Adrenal gland (tissue), 12 donors: Measurements from ENCODE around the gene SLC11A1. TPM values are rescaled to one million over a fixed set of nuclear protein-coding genes. Genes with fewer than 3 reads are reported as not detected.
A peak's percentile ranks its signal among the peaks of the same experiment; 100 is the strongest.

Experiments used
- DNase-seq, 7 donors: peaks; one replicate each; pipeline ENCODE4 v3.0.0-alpha.2; 2019 to 2020
- H3K27ac ChIP-seq, 5 donors: fragments of 200-600 bp; sonication (generic) in 4 of 5; 1 replicate in 3 of 5; 2 replicates in 2 of 5; pipeline versions ENCODE4 v1.5.1 to v1.8.0; 2016 to 2020; ENCODE audit warnings: mild to moderate bottlenecking in 1 of 5
- H3K27me3 ChIP-seq: fragments of 200-600 bp; 2 replicates; pipeline ENCODE4 v1.8.0; 2021
- H3K36me3 ChIP-seq, 2 donors: fragments of 200-600 bp; replicated peaks in 1 of 2; 1 replicate in 1 of 2; 2 replicates in 1 of 2; pipeline versions ENCODE4 v1.5.1 to v1.8.0; 2018 to 2022
- H3K4me1 ChIP-seq, 2 donors: fragments of 200-600 bp; replicated peaks in 1 of 2; 1 replicate in 1 of 2; 2 replicates in 1 of 2; pipeline versions ENCODE4 v1.5.1 to v1.8.0; 2018 to 2021
- H3K4me3 ChIP-seq, 4 donors: fragments of 200-600 bp; sonication (generic) in 3 of 4; one replicate each; pipeline ENCODE4 v1.5.1; 2016 to 2018
- H3K9me3 ChIP-seq, 3 donors: fragments of 200-600 bp; sonication (generic) in 1 of 3; replicated peaks in 1 of 3; 1 replicate in 2 of 3; 2 replicates in 1 of 3; pipeline versions ENCODE4 v1.5.1 to v1.8.0; 2016 to 2021
- CTCF ChIP-seq, 6 experiments: fragments of 450-650 bp in 4 of 6; fragments of 200-600 bp in 2 of 6; sonication (generic) in 1 of 6; IDR thresholded peaks; 1 replicate in 5 of 6; 2 replicates in 1 of 6; pipeline versions ENCODE4 v1.5.1 to v1.8.0; 2016 to 2021; ENCODE audit warnings: antibody characterized with exemption in 6 of 6, mild to moderate bottlenecking in 2 of 6, moderate library complexity in 1 of 6
- POLR2A ChIP-seq, 2 donors: fragments of 450-650 bp; IDR thresholded peaks; one replicate each; pipeline ENCODE4 v1.6.1; 2017; ENCODE audit warnings: antibody characterized with exemption in 2 of 2, mild to moderate bottlenecking in 2 of 2, moderate library complexity in 1 of 2
- WGBS, 4 donors: extraction: QIAGEN DNeasy Blood & Tissue Kit in 2 of 4; methylation state at CpG; one replicate each; pipeline versions ENCODE4 v1.1.5 to v1.1.7; 2013 to 2017; 5-methylcytosine and 5-hydroxymethylcytosine counted together
- intact Hi-C, 2 donors: fragments of 100-400 bp; cut with DNase I; formaldehyde crosslinking; loops; one replicate each; pipeline versions ENCODE4 v1.14.1 to v1.15.0; 2022 to 2023
- microRNA counts, 2 donors: library from miRNA; unstranded; fragments of <30 nt; microRNA quantifications; one replicate each; lab custom pipeline; 2016
- microRNA-seq, 3 donors: library from miRNA; unstranded; fragments of <30 nt; microRNA quantifications; one replicate each; pipeline ENCODE4, GENCODE V29; 2017 to 2020
- polyA plus RNA-seq, 3 donors: library from polyadenylated mRNA; stranded (reverse); fragments of 200-250 nt in 2 of 3; fragments of 350-450 nt in 1 of 3; fragmentation: Illumina TruSeq in 1 of 3; extraction: RNeasy Lipid Tissue Mini Kit (QIAGEN cat#74804) in 1 of 3; gene quantifications; one replicate each; pipeline ENCODE4 v1.2.3, GENCODE V29; 2013 to 2014
- small RNA-seq, 2 donors: library from RNA; depleted of rRNA; stranded (forward); fragments of <200 nt; gene quantifications; one replicate each; pipeline ENCODE3, GENCODE V24; 2016
- total RNA-seq, 9 donors: library from RNA; depleted of rRNA in 4 of 9; stranded (reverse); fragments of >200 nt in 4 of 9; fragments of 120-200 nt in 1 of 9; fragmentation: NEBNext Ultra II Directional in 1 of 9; extraction: Animal tissue kit (Norgen Biotek cat#: 25700) in 1 of 9; gene quantifications; one replicate each; pipeline versions ENCODE4 v1.1.0 to v1.2.4, GENCODE V29; 2013 to 2023
- donor health status: healthy with polysubstance abuse.
- donor health status: Bipolar disorder and iron deficiency.
- donor health status: DM: yes; HTN: yes; CAD: no.
- donor health status: DM: no; HTN: no; CAD: no.
- donor health status: DM: no; HTN: no; CAD: no.
- donor health status: DM: yes; HTN: yes; CAD: no.

The SLC11A1 gene
- total and polyA plus RNA-seq, 12 donors: 1.1 to 89.9 (median 30.9) TPM

DNA sequence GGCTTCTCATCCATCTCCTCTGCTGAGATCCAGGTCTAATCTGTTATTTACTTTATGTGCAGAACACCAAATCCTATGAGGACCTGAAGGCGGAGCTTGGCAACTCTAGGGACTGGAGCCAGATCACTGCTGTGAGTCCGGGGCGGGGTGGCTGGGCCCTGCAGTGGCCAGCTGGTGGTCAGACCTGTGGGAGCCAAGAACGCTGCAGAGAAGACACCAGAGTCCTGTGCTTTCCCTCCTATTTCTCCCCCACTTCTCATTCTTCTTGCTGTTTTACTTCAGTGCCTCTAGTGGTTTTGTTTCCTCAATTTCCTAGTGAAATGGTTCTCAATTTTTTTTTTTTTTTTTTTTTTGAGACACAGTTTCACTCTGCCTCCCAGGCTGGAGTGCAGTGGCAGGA is 56.5 kb downstream of the SLC11A1 start:
- Histone ChIP-seq H3K4me1 (no peaks in the 10 kb centered on the region), H3K27ac (no peak overlapping the region), H3K9me3 (no peaks in the 10 kb centered on the region), H3K4me3 (no peak overlapping the region), H3K36me3 (no peaks in the 10 kb centered on the region), H3K27me3 (no peaks in the 10 kb centered on the region)
- no peak for TF ChIP-seq CTCF (IDR thresholded peaks at IDR 0.05)
- TF ChIP-seq POLR2A (IDR thresholded peaks at IDR 0.05): no peak
- intact Hi-C loops: no loop called here
- WGBS, 4 donors: 73 to 90% (median 83%) methylated on average over 4 of the region's 4 CpGs
- no peak for DNase-seq

GRCh38 chr2:218444692-218445357 is 62.8 kb downstream of the SLC11A1 start:
- no peak for TF ChIP-seq POLR2A (IDR thresholded peaks at IDR 0.05)
- no peak for TF ChIP-seq CTCF (IDR thresholded peaks at IDR 0.05)
- Histone ChIP-seq H3K27ac (no peak overlapping the region), H3K9me3 (no peaks in the 10 kb centered on the region), H3K4me1 (no peaks in the 10 kb centered on the region), H3K27me3 (no peaks in the 10 kb centered on the region), H3K4me3 (no peak overlapping the region), H3K36me3 (no peaks in the 10 kb centered on the region)
- DNase-seq: peak in 1 of 7 donors; percentile 21
- intact Hi-C loops: no loop called here
- 89 to 99% (median 97%) methylated on average over 7 of the region's 7 CpGs for WGBS, 4 donors

DNA sequence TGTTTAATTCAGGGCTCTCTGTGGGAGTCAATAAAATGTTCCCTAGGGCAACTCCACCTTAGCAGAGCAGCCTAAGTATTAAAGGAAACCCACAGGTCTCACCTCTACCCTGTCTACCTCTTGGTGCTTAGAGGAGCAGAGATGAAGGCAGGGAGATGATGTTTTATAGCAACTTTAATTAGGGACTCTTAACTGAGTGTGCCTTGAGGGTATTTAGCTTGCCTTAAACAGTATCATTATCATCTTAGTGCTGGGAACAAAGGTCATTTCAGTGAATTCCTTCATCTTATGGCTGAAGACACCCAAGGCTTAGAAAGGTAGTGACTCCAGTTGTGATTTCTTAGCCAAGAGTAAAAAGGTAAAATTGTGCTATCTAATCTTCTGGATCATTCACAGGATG is 63.5 kb downstream of the SLC11A1 start:
- TF ChIP-seq POLR2A (IDR thresholded peaks at IDR 0.05): no peak
- TF ChIP-seq CTCF (IDR thresholded peaks at IDR 0.05): no peak
- DNase-seq: no peak

More for the DNA sequence above, 63.5 kb downstream of the SLC11A1 start:
- intact Hi-C loops: no loop called here
- Histone ChIP-seq H3K27me3 (no peaks in the 10 kb centered on the region), H3K4me3 (no peak overlapping the region), H3K36me3 (no peaks in the 10 kb centered on the region), H3K9me3 (no peaks in the 10 kb centered on the region), H3K4me1 (no peaks in the 10 kb centered on the region), H3K27ac (no peak overlapping the region)

MicroRNAs encoded within 50 kb of the gene (microRNA counts, 767-probe panel; counts per million panel counts)
- microRNA hsa-miR-26b-5p (lab: Ali Mortazavi, UCI): 6,378 to 7,724 counts per million in 2 donors

Small RNA genes lying within 50 kb of the gene (microRNA-seq; reads per million reads assigned to microRNA genes)
- gene MIR26B: 38,454 to 77,113 (median 55,073) reads per million in 3 donors
- gene MIR6810: 0.45 to 2.7 (median 2.6) reads per million in 3 donors

Small RNA genes lying within 50 kb of the gene (small RNA-seq; reads per million reads assigned to genes)
- gene MIR26B (767 to 1,000 reads per million in 2 donors), gene MIR6810 (0 reads per million in 2 donors)

Other genes starting within 250 kb of the SLC11A1 start
- under 1 TPM in 6 of 9 donors, not detected in 3; 0.07 to 0.68 (median 0.15) TPM for gene CXCR1, start 215.3 kb upstream of the SLC11A1 start, total RNA-seq
- under 1 TPM; 0.07 to 0.24 (median 0.20) TPM for gene CXCR1, start 215.3 kb upstream of the SLC11A1 start, polyA plus RNA-seq
- 100 to 1,000 TPM; 122 to 254 (median 188) TPM for gene ARPC2, start 165.1 kb upstream of the SLC11A1 start, total RNA-seq
- gene ARPC2, start 165.1 kb upstream of the SLC11A1 start, polyA plus RNA-seq: 100 to 1,000 TPM in 2 of 3 donors, 10 to 100 TPM in 1; 93.5 to 284 (median 118) TPM
- gene GPBAR1, start 121.3 kb upstream of the SLC11A1 start, total RNA-seq: 10 to 100 TPM in 1 of 9 donors, 1 to 10 TPM in 7, under 1 TPM in 1; 0.22 to 15.3 (median 2.9) TPM
- gene GPBAR1, start 121.3 kb upstream of the SLC11A1 start, polyA plus RNA-seq: 1 to 10 TPM in 2 of 3 donors, under 1 TPM in 1; 0.11 to 4.0 (median 2.1) TPM
- gene AAMP, start 112.1 kb upstream of the SLC11A1 start, total RNA-seq: 100 to 1,000 TPM in 6 of 9 donors, 10 to 100 TPM in 3; 84.9 to 314 (median 116) TPM
- 100 to 1,000 TPM in 1 of 3 donors, 10 to 100 TPM in 2; 54.8 to 129 (median 89.0) TPM for gene AAMP, start 112.1 kb upstream of the SLC11A1 start, polyA plus RNA-seq
- 100 to 1,000 TPM in 3 of 9 donors, 10 to 100 TPM in 6; 48.8 to 118 (median 80.7) TPM for gene PNKD, start 111.8 kb upstream of the SLC11A1 start, total RNA-seq
- 100 to 1,000 TPM in 2 of 3 donors, 10 to 100 TPM in 1; 56.9 to 181 (median 139) TPM for gene PNKD, start 111.8 kb upstream of the SLC11A1 start, polyA plus RNA-seq
- 100 to 1,000 TPM in 8 of 9 donors, 10 to 100 TPM in 1; 66.0 to 293 (median 198) TPM for gene TMBIM1, start 89.8 kb upstream of the SLC11A1 start, total RNA-seq
- gene TMBIM1, start 89.8 kb upstream of the SLC11A1 start, polyA plus RNA-seq: 100 to 1,000 TPM in 1 of 3 donors, 10 to 100 TPM in 2; 25.7 to 201 (median 63.8) TPM
- gene CATIP, start 25.4 kb upstream of the SLC11A1 start, total RNA-seq: 1 to 10 TPM in 1 of 9 donors, under 1 TPM in 4, not detected in 4; 0.46 to 3.2 (median 0.50) TPM
- 1 to 10 TPM in 1 of 3 donors, under 1 TPM in 2; 0.11 to 2.4 (median 0.27) TPM for gene CATIP, start 25.4 kb upstream of the SLC11A1 start, polyA plus RNA-seq
- gene CTDSP1, start 17.6 kb downstream of the SLC11A1 start, total RNA-seq: 100 to 1,000 TPM in 6 of 9 donors, 10 to 100 TPM in 3; 53.1 to 161 (median 118) TPM
- 100 to 1,000 TPM in 1 of 3 donors, 10 to 100 TPM in 2; 34.0 to 119 (median 98.9) TPM for gene CTDSP1, start 17.6 kb downstream of the SLC11A1 start, polyA plus RNA-seq
- gene VIL1, start 36.9 kb downstream of the SLC11A1 start, total RNA-seq: 1 to 10 TPM in 1 of 9 donors, under 1 TPM in 2, not detected in 6; 0.47 to 4.5 (median 0.53) TPM
- under 1 TPM; 0.09 to 0.40 (median 0.10) TPM for gene VIL1, start 36.9 kb downstream of the SLC11A1 start, polyA plus RNA-seq
- 10 to 100 TPM in 7 of 9 donors, 1 to 10 TPM in 2; 4.8 to 30.7 (median 14.0) TPM for gene USP37, start 186.1 kb downstream of the SLC11A1 start, total RNA-seq
- gene USP37, start 186.1 kb downstream of the SLC11A1 start, polyA plus RNA-seq: 1 to 10 TPM; 2.5 to 8.3 (median 3.3) TPM
- gene CNOT9, start 186.6 kb downstream of the SLC11A1 start, total RNA-seq: 10 to 100 TPM; 28.6 to 58.5 (median 39.5) TPM
- gene CNOT9, start 186.6 kb downstream of the SLC11A1 start, polyA plus RNA-seq: 10 to 100 TPM; 20.4 to 47.7 (median 22.8) TPM
- gene PLCD4, start 225.6 kb downstream of the SLC11A1 start, total RNA-seq: 1 to 10 TPM in 6 of 9 donors, under 1 TPM in 3; 0.72 to 5.8 (median 1.3) TPM
- gene PLCD4, start 225.6 kb downstream of the SLC11A1 start, polyA plus RNA-seq: 10 to 100 TPM in 1 of 3 donors, 1 to 10 TPM in 2; 4.5 to 23.2 (median 5.5) TPM